ENCODE results near the gene CCDC197.
A peak's percentile ranks its signal among the peaks of the same experiment; 100 is the strongest.

The CCDC197 gene

DNA sequence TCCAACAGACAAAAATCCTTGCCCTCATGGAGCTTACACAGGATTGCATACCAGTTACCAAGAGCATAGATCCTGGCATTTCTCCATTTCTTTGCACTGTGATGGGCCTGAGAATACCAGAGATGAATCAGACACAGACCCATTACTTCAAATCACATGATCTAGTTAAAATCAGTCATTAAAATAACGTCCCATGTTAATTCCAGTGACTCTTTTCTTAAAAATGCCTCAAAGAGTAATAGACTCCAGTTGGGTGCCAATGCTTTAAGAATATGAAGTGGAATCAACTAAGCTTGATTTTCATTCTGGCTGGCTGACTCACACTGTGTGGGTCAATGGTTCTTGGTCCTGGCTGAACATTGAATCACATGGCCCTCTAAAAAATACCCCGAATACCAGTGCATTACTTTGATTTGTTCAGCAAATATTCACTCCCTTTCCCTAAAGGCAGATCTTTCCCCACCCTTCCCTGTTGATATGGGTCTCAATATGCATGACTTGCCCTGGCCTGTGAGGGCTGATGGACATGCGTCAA lies 31.7 kb upstream of the CCDC197 start:
- DNase-seq (ENCODE audit: low spot score) = no peak
- in situ Hi-C loops (cut with MboI; ENCODE audit: low pct_unique_long_range_greater_than_20kb, low sequenced_read_pairs, unreplicated experiment) = loop anchor here (25.0 kb wide), 1 partner anchor 1547 kb away; the partner anchor contains the start of gene SYNE3
- TF ChIP-seq, protein P1, sequence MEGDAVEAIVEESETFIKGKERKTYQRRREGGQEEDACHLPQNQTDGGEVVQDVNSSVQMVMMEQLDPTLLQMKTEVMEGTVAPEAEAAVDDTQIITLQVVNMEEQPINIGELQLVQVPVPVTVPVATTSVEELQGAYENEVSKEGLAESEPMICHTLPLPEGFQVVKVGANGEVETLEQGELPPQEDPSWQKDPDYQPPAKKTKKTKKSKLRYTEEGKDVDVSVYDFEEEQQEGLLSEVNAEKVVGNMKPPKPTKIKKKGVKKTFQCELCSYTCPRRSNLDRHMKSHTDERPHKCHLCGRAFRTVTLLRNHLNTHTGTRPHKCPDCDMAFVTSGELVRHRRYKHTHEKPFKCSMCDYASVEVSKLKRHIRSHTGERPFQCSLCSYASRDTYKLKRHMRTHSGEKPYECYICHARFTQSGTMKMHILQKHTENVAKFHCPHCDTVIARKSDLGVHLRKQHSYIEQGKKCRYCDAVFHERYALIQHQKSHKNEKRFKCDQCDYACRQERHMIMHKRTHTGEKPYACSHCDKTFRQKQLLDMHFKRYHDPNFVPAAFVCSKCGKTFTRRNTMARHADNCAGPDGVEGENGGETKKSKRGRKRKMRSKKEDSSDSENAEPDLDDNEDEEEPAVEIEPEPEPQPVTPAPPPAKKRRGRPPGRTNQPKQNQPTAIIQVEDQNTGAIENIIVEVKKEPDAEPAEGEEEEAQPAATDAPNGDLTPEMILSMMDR (IDR thresholded peaks at IDR 0.05; ENCODE audit: extremely low read depth, insufficient read depth, missing control alignments) = no peak

DNA sequence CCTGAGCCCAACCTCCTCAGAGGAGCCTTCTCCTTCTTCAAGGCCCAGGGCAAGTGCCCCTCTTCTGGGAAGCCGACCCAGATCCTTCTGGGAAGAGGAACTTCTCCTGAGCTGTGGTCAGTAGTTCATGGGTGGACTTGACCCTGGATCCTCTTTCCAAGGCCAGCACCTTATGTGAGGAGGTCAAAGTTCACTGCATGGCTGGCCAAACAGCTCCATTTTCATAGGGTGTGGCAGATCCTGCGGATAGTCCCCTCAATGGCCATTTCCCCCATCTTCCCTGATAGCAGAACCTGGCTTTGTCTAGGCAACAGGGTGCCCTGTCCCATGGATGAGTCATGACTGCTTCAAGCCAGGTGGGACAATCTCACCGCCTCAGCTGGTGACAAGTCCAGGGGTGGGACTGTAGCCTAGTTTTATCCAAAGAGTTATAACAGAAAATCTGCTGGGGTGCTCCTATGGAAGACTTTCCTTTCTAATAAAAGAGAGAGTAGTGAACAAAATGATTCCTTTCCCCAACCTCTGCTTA lies 31.1 kb upstream of the CCDC197 start:
- DNase-seq (ENCODE audit: low spot score) = no peak
- in situ Hi-C loops (cut with MboI; ENCODE audit: low pct_unique_long_range_greater_than_20kb, low sequenced_read_pairs, unreplicated experiment) = loop anchor here (25.0 kb wide), 1 partner anchor 1546 kb away; the partner anchor contains the start of gene SYNE3
- TF ChIP-seq, protein P1 (IDR thresholded peaks at IDR 0.05; ENCODE audit: extremely low read depth, insufficient read depth, missing control alignments) = no peak

DNA sequence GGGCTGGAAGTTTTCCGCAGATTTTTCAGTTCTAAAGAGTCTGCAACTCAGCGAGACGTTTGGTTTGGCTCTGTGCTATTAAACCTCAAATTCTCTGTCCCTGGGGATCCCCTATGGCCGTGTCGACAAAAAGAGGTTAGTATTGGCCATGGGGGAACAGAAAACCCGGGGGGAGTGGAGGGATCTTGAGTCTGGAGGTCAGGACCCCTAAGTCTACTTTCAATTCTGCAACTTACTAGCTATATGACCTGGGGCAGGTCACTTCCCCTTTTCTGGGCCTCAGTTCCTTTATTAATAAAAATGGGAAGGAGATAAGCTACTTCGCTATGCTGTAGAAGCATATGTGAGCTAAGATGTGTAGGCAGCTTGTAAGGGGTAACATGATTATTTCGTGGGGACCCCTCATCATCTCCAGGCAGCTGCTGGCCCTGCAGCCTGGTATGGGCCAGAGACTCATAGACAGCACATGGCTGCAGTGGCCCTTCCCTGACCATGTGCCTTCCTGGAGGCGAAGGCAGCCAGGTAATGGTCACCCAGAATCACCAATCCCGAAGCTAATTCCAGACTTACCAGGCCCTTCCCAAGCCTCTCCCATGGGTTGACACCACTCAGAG lies 29.4 kb upstream of the CCDC197 start:
- DNase-seq (ENCODE audit: low spot score) = peak; percentile 73
- in situ Hi-C loops (cut with MboI; ENCODE audit: low pct_unique_long_range_greater_than_20kb, low sequenced_read_pairs, unreplicated experiment) = loop anchor here (25.0 kb wide), 1 partner anchor 1545 kb away; the partner anchor contains the start of gene SYNE3
- TF ChIP-seq, protein P1 (IDR thresholded peaks at IDR 0.05; ENCODE audit: extremely low read depth, insufficient read depth, missing control alignments) = no peak

DNA sequence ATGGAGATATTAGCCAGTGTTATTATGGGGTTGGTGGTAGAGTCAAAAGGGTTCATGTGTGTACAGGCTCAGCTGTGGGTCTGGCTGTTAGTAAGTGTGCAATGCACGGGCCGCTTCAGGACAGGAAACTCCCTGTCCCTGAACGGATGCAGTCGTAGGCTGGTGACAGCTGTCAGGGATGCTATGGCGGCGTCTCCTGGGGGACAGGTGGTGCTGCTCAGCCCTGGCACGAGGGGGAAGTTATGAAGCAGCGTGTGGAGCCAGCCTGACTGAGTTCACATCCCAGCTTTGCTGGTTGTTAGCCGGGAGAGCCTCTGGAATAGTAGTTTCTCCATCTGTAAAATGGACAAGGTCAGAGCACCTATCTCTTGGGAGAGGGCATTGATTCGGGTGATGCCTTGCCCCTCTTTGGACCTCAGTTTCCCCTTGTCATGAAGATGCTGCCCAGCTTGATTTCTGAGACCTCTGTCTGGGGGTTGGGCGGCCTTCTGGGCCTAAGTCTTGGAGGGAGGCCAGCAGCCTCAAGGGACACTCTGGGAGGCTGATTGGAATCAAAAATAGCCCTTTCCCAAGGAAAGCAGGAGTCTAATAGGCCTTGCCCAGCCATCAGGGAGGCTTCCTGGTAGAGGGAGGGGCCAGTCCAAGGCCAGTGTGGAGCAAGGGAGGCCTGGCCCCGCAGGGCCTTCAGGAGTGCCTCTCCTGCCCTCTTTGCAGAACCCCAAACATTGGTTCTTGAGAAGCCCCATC lies 27.8 kb upstream of the CCDC197 start:
- in situ Hi-C loops (cut with MboI; ENCODE audit: low pct_unique_long_range_greater_than_20kb, low sequenced_read_pairs, unreplicated experiment) = loop anchor here (25.0 kb wide), 1 partner anchor 1543 kb away; the partner anchor contains the start of gene SYNE3
- DNase-seq (ENCODE audit: low spot score) = no peak
- TF ChIP-seq, protein P1 (IDR thresholded peaks at IDR 0.05; ENCODE audit: extremely low read depth, insufficient read depth, missing control alignments) = no peak

DNA sequence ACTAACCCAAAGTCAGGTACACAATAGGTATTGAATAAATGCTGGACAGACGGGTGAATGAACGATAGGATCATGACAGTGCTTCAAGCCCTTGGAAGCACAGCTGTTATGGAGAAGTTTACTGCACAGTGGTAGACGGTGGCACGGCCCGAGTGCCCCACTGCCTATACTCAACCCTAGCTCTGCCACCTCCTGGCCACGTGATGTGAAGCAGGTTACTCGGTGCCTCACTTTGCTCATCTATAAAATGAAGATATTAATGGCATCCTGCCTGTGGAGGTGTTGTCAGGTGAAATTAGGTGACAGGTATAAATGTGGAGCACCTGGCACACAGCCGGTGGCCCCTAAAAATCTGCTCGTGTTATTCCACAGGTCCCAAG lies 26.5 kb upstream of the CCDC197 start:
- DNase-seq (ENCODE audit: low spot score) = no peak
- TF ChIP-seq, protein P1 (IDR thresholded peaks at IDR 0.05; ENCODE audit: extremely low read depth, insufficient read depth, missing control alignments) = peak; percentile 43
- in situ Hi-C loops (cut with MboI; ENCODE audit: low pct_unique_long_range_greater_than_20kb, low sequenced_read_pairs, unreplicated experiment) = loop anchor here (25.0 kb wide), 1 partner anchor 1542 kb away; the partner anchor contains the start of gene SYNE3

DNA sequence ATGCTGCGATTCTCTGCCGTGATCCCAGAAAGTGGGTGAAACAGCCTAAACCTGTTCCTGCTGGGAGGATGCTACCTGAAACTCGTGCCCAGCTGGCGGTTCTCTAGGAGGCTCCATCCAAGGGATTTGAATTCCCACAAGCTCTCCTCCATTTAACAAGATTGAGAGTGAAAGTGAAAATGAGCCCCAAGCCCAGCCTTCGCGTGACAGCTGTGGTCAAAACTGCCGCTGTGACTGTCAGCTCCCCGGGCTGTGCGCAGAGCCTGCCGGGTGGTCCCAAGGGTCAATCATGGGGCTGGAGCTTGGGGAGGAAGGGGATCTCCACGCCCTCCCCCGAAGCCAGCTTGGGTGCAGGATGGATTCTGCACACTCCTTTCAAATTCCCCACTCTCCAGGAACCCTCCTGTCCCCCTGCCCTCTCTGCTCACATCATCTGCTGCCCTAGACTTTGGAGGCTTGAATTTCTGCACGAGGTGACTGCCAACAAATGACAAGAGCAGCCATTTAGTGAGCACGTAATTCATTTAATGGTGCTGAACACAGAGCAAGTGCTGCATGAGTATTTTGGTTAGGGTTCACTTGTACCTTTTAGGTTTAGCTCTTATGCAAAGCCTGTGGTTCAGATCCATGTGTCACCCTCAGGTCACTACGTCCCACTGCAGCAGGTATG lies 26.0 kb upstream of the CCDC197 start:
- in situ Hi-C loops (cut with MboI; ENCODE audit: low pct_unique_long_range_greater_than_20kb, low sequenced_read_pairs, unreplicated experiment) = loop anchor here (25.0 kb wide), 1 partner anchor 1541 kb away; the partner anchor contains the start of gene SYNE3
- TF ChIP-seq, protein P1 (IDR thresholded peaks at IDR 0.05; ENCODE audit: extremely low read depth, insufficient read depth, missing control alignments) = no peak
- DNase-seq (ENCODE audit: low spot score) = peak; percentile 72
